BLaER1 (cell line): ENCODE data around the gene HADHA.
"Not testable (repeated sequence)": the region's sequence is repeated elsewhere in the genome, so short reads cannot be mapped to it uniquely, and the experiment has no call there.

Source experiments
- H3K27ac ChIP-seq: shearing (Covaris generic); formaldehyde crosslinking; 2 replicates; pipeline ENCODE4 v1.8.1; 2022
- H3K27me3 ChIP-seq: shearing (Covaris generic); formaldehyde crosslinking; 2 replicates; pipeline ENCODE4 v1.8.1; 2022
- H3K36me3 ChIP-seq: shearing (Covaris generic); formaldehyde crosslinking; 2 replicates; pipeline ENCODE4 v1.8.1; 2022
- H3K4me1 ChIP-seq: shearing (Covaris generic); formaldehyde crosslinking; 2 replicates; pipeline ENCODE4 v1.8.1; 2022
- H3K4me2 ChIP-seq: shearing (Covaris generic); formaldehyde crosslinking; 2 replicates; pipeline ENCODE4 v1.8.1; 2022
- H3K4me3 ChIP-seq: shearing (Covaris generic); formaldehyde crosslinking; 2 replicates; pipeline ENCODE4 v1.8.1; 2022
- H3K9ac ChIP-seq: shearing (Covaris generic); formaldehyde crosslinking; 2 replicates; pipeline ENCODE4 v1.8.1; 2022
- H3K9me3 ChIP-seq: shearing (Covaris generic); formaldehyde crosslinking; 2 replicates; pipeline ENCODE4 v1.8.1; 2022
- H4K20me1 ChIP-seq: shearing (Covaris generic); formaldehyde crosslinking; 2 replicates; pipeline ENCODE4 v1.8.1; 2022
- Cebpa-rat ChIP-seq: shearing (Covaris generic); IDR thresholded peaks from 2 replicates; pipeline ENCODE4 v1.8.1; 2022

HADHA gene

DNA sequence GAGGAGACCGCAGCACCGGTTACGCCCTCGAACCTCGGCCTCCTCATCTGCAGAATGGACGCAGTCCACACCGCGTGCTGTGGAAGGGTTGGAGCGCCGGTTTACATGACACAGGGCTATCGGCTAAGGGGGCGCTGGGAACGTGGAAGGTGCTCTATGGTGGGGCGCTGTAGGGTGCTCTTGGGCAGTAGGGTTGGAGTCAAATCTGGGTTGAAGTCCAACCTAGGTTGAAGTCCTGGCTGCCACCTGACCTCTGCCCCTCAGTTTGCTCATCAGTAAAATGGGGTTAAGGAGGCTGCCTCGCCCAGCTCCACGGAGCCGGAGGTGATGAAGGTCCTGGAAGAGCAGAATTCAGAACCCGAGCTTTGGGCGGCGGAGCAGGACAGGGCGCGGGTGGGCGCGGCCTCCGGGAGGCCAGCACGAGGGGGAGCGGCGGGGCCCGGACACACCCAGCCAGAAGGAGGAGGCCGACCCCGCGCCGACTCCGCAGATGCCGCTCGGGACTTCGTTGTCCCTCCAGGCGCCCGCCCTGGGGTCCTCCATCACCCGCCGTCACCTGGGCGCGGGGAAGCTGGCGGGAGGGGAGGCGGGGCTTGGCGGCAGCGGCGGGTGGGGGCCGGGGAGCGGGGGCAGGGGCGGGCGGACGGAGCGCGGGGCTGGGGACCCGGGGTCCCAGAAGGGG is 72.1 kb downstream of the HADHA start:
- no peak overlapping the region for H3K9ac ChIP-seq
- no peak overlapping the region for H3K27ac ChIP-seq
- no peak overlapping the region for H3K4me3 ChIP-seq
- H3K4me1 ChIP-seq: no peaks in the 10 kb centered on the region
- no peaks in the 10 kb centered on the region; the same call in 1 of the 2 replicates for H3K9me3 ChIP-seq
- peaks cover 77% of the 10 kb centered on the region for H3K27me3 ChIP-seq
- H3K36me3 ChIP-seq: no peaks in the 10 kb centered on the region
- TF ChIP-seq Cebpa-rat: no peak
- no peak overlapping the region for H3K4me2 ChIP-seq
- H4K20me1 ChIP-seq: peaks cover 13% of the 10 kb centered on the region

DNA sequence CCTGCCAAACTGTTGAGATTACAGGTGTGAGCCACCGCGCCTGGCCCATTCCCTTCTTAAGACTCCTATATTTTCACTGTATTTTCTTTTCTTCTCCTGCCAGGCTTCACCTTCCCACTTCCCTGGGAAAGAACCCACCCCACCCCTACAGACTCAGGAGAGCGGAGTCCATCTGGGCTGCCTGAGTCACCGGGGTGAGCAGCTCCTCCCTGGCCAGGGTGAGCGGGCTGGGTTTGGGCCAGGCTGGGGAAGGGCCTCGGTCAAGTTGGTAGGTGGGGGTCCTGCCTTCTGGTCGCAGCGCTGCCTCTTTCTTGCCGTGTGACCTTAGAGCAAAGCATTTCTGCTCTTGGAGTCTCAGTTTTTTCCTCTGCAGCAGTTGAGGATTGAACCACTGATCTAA is 73.6 kb downstream of the HADHA start:
- Histone ChIP-seq H3K27me3 (peaks cover 62% of the 10 kb centered on the region), H3K9me3 (no peaks in the 10 kb centered on the region; the same call in 1 of the 2 replicates), H3K27ac (no peak overlapping the region), H3K36me3 (no peaks in the 10 kb centered on the region), H3K4me1 (no peaks in the 10 kb centered on the region), H3K9ac (no peak overlapping the region), H4K20me1 (peaks cover 12% of the 10 kb centered on the region), H3K4me2 (no peak overlapping the region), H3K4me3 (no peak overlapping the region)
- TF ChIP-seq Cebpa-rat: no peak

DNA sequence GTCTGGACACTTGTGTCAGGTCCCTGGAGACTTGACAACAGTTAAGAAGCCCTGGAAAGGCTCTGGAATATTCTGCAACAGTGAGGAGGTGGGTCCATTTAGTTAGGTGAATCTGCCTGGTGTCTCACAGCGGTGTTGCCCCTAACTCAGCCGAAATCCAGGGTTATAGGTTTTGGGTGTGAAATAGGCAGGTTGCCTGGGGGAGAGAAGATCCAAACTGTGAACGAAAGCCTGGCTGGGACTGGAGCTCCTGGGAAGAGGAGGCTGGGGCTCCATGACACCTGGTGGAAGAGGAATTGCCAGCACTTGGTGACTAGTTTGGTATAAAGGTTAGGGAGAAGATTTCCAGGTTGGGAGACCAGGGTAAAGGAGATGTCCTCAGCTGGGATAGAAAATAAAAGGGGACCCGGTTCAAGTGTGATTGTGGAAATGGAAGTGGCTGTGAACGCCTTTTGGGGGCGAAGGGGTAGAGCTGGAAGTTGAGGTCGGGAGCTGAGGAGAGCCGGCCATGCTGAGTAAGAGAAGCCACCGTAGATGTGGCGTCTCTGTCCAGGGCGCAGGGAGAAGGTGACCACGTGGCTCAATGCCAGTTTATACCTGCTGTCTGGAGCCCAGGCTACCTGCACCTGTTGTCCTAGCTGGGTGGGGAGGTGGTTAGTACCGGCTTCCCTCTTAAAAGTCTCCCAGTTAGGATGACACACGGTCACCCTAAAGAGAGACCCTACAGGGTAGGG is 74.6 kb downstream of the HADHA start:
- TF ChIP-seq Cebpa-rat: no peak
- no peak overlapping the region for H3K9ac ChIP-seq
- H3K27ac ChIP-seq: no peak overlapping the region
- no peaks in the 10 kb centered on the region; the same call in 1 of the 2 replicates for H3K9me3 ChIP-seq
- no peak overlapping the region for H3K4me2 ChIP-seq
- peaks cover 53% of the 10 kb centered on the region for H3K27me3 ChIP-seq
- H3K36me3 ChIP-seq: no peaks in the 10 kb centered on the region
- no peak overlapping the region for H3K4me3 ChIP-seq
- peaks cover 6% of the 10 kb centered on the region for H4K20me1 ChIP-seq
- no peaks in the 10 kb centered on the region for H3K4me1 ChIP-seq

DNA sequence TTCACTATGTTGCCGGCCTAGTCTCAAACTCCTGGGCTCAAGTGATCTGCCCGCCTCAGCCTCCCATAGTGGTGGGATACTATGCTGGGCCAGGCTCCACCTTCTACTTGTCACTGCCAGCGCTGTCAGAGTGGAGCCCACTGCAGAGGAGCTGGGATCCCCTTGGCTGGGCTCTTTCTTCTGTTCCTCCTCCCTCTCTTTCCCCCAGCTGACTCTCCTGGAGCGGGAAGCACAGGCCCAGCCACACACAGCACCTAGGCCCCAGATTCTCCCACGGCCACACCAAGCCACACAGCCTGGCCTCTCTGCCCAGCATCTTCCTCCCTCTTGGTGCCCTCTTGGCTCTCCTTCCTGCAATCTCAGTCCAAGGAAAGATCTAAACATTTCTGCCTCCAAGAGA is 75.2 kb downstream of the HADHA start:
- no peak overlapping the region for H3K4me3 ChIP-seq
- TF ChIP-seq Cebpa-rat: no peak
- no peak overlapping the region for H3K4me2 ChIP-seq
- peaks cover 46% of the 10 kb centered on the region for H3K27me3 ChIP-seq
- H4K20me1 ChIP-seq: peaks cover 4% of the 10 kb centered on the region
- no peaks in the 10 kb centered on the region for H3K36me3 ChIP-seq
- no peak overlapping the region for H3K9ac ChIP-seq
- H3K27ac ChIP-seq: no peak overlapping the region
- H3K9me3 ChIP-seq: no peaks in the 10 kb centered on the region; the same call in 1 of the 2 replicates
- H3K4me1 ChIP-seq: no peaks in the 10 kb centered on the region

DNA sequence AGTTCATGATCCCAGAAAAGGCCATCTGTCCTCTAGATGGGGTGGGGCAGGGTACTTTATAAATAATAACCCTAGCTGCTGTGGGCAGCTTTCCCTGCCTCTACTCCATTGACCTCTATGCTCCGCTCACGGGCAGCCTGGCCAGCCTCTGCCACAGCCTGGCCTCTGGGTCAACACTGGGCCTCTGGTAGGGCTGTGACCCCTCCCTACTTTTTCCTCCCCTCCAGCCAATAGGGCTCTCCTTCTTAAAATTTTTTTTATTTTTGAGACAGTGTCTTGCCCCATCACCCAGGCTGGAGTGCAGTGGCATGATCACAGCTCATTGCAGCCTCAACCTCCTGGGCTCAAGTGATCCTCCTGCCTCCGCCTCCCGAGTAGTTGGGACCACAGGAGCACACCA is 75.6 kb downstream of the HADHA start:
- Histone ChIP-seq H4K20me1 (no peaks in the 10 kb centered on the region), H3K4me3 (no peak overlapping the region), H3K36me3 (no peaks in the 10 kb centered on the region), H3K9ac (no peak overlapping the region), H3K9me3 (no peaks in the 10 kb centered on the region; the same call in 1 of the 2 replicates), H3K4me2 (no peak overlapping the region), H3K27ac (no peak overlapping the region), H3K27me3 (peaks cover 42% of the 10 kb centered on the region), H3K4me1 (no peaks in the 10 kb centered on the region)
- TF ChIP-seq Cebpa-rat: no peak

DNA sequence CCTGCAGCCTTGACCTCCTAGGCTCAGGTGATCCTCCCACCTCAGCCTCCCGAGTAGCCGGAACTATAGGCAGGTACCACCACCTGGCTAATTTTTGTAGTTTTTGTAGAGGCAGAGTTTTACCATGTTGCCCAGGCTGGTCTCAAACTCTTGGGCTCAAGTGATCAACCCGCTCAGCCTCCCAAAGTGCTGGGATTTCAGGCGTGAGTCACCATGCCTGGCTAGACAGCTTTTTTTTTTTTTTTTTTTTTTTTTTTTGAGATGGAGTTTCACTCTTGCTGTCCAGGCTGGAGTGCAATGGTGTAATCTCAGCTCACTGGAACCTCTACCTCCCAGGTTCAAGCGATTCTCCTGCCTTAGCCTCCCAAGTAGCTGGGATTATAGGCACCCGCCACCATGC is 77.9 kb downstream of the HADHA start:
- H3K9ac ChIP-seq, H3K9me3 ChIP-seq, H3K4me3 ChIP-seq, H3K36me3 ChIP-seq, H3K4me2 ChIP-seq, H3K27ac ChIP-seq, H3K4me1 ChIP-seq, H4K20me1 ChIP-seq: not testable (repeated sequence)
- peaks cover 22% of the 10 kb centered on the region for H3K27me3 ChIP-seq

DNA sequence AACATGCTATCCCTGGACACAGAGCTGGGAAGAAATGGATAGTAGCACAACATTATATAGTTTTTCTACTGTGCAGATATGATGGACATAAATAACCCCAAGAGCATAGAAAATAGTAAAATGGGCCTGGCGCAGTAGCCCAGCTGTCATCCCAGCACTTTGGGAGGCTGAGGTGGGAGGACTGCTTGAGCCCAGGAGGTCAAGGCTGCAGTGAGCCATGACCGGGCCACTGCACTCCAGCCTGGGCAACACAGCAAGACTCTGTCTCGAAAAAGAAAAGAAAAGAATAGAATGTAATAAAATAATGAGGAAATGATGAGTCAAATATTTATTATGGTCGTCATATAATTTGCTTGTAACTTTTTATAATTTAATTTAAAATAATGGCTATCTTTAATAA is 79.0 kb downstream of the HADHA start:
- H3K27ac ChIP-seq: no peak overlapping the region
- H4K20me1 ChIP-seq: no peaks in the 10 kb centered on the region
- H3K36me3 ChIP-seq: no peaks in the 10 kb centered on the region
- no peak overlapping the region for H3K9ac ChIP-seq
- H3K9me3 ChIP-seq: no peaks in the 10 kb centered on the region
- H3K27me3 ChIP-seq: peaks cover 11% of the 10 kb centered on the region
- H3K4me1 ChIP-seq: no peaks in the 10 kb centered on the region
- TF ChIP-seq Cebpa-rat: no peak
- no peak overlapping the region for H3K4me3 ChIP-seq
- H3K4me2 ChIP-seq: no peak overlapping the region

DNA sequence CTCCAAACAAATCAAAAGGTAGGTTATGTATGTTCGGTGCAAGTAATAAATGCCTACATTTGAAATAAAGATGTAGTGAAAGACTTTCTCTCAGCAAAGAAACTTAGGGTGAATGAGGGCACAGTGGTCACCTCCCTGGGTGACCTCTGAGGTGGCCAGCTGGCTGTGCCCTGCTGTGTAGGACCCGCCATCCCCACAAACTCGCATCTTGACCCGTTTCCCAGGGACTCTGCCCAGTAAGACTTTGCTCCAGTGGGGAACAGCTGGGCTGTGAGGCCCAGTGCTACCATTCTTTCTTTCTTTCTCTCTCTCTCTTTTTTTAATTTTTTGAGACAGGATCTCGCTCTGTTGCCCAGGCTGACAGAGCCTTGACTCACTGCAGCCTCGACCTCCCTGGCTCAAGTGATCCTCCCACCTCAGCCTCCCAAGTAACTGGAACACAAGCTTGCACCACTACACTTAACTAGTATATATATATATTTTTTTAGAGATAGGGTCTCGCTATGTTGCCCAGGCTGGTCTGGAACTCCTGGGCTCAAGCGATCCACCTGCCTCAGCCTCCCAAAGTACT is 79.7 kb downstream of the HADHA start:
- Histone ChIP-seq H3K9ac (no peak overlapping the region), H3K36me3 (no peaks in the 10 kb centered on the region)
- no peak for TF ChIP-seq Cebpa-rat

DNA sequence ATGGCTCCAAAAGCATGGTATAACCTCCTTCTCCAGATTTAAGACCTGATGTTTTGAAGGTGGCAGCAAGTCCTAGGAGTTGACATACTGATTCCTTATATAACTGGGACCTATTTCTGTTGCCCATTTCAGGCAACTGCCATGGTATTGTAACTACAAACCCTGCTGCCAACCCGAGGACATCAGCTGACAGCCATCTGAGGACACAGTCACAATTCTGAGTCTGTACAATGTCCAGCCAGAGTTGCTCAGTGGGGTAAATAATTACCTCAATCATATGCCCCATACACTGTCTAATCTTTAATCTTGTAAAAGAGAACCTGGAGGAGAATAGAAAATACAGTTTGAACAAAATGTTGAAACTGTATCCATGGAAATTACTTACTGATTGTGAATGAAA is 80.2 kb downstream of the HADHA start:
- Histone ChIP-seq H3K9ac (no peak overlapping the region), H4K20me1 (no peaks in the 10 kb centered on the region), H3K4me3 (no peak overlapping the region), H3K36me3 (no peaks in the 10 kb centered on the region), H3K27me3 (no peaks in the 10 kb centered on the region), H3K9me3 (no peaks in the 10 kb centered on the region), H3K27ac (no peak overlapping the region), H3K4me2 (no peak overlapping the region), H3K4me1 (no peaks in the 10 kb centered on the region)
- no peak for TF ChIP-seq Cebpa-rat

More for the DNA sequence above, 79.7 kb downstream of the HADHA start:
- Histone ChIP-seq H3K27me3 (peaks cover 4% of the 10 kb centered on the region), H3K27ac (no peak overlapping the region), H4K20me1 (no peaks in the 10 kb centered on the region), H3K4me3 (no peak overlapping the region), H3K4me2 (no peak overlapping the region), H3K9me3 (no peaks in the 10 kb centered on the region), H3K4me1 (no peaks in the 10 kb centered on the region)

DNA sequence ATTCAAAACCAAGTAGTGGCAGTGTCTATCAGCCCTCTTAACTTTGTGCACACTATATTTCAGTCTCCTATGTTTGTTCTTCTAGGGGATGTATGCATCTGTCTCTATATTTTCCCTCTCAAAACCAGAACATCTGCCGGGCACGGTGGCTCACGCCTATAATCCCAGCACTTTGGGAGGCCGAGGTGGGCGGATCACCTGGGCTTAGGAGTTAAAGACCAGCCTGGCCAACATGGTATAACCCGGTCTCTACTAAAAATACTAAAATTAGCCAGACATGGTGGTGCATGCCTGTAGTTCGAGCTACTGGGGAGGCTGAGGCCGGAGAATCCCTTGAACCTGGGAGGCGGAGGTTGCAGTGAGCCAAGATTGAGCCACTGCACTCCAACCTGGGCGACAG is 81.5 kb downstream of the HADHA start:
- no peak overlapping the region for H3K4me3 ChIP-seq
- H3K27ac ChIP-seq: no peak overlapping the region
- no peak for TF ChIP-seq Cebpa-rat
- H3K9me3 ChIP-seq: no peaks in the 10 kb centered on the region
- H4K20me1 ChIP-seq: no peaks in the 10 kb centered on the region
- H3K4me1 ChIP-seq: no peaks in the 10 kb centered on the region
- H3K27me3 ChIP-seq: no peaks in the 10 kb centered on the region
- no peak overlapping the region for H3K9ac ChIP-seq
- no peak overlapping the region for H3K4me2 ChIP-seq
- no peaks in the 10 kb centered on the region for H3K36me3 ChIP-seq
